ENCODE results near the gene PEAK3.
"Not testable (repeated sequence)": the region's sequence is repeated elsewhere in the genome, so short reads cannot be mapped to it uniquely, and the experiment has no call there.

Gene PEAK3

GRCh38 chr19:2288818-2289713 is 7.1 kb upstream of the PEAK3 start:
- DNase-seq (ENCODE audit: low read depth in 2 of 2): no peak

GRCh38 chr19:2288338-2288817 is 6.4 kb upstream of the PEAK3 start:
- no peak for DNase-seq (ENCODE audit: low read depth in 2 of 2)

- no peak for DNase-seq (ENCODE audit: low read depth in 2 of 2)
Observed at GRCh38 chr19:2287585-2288337, 5.8 kb upstream of the PEAK3 start.

GRCh38 chr19:2286402-2287140 is 4.6 kb upstream of the PEAK3 start:
- DNase-seq (ENCODE audit: low read depth in 2 of 2): no peak

- DNase-seq (ENCODE audit: low read depth in 2 of 2): no peak
Observed at GRCh38 chr19:2283835-2284507, 2.0 kb upstream of the PEAK3 start.

- no peak for DNase-seq (ENCODE audit: low read depth in 2 of 2)
Observed at GRCh38 chr19:2282862-2283237, 875 bp upstream of the PEAK3 start.

- DNase-seq (ENCODE audit: low read depth in 2 of 2): not testable (repeated sequence)
Observed at GRCh38 chr19:2281265-2282061, 512 bp downstream of the PEAK3 start.

GRCh38 chr19:2280633-2281264 is 1.2 kb downstream of the PEAK3 start:
- DNase-seq (ENCODE audit: low read depth in 2 of 2): no peak

GRCh38 chr19:2278459-2279158 is 3.4 kb downstream of the PEAK3 start:
- no peak for DNase-seq (ENCODE audit: low read depth in 2 of 2)

GRCh38 chr19:2277138-2277537 is 4.8 kb downstream of the PEAK3 start:
- no peak for DNase-seq (ENCODE audit: low read depth in 2 of 2)

GRCh38 chr19:2276429-2276986 is 5.5 kb downstream of the PEAK3 start:
- no peak for DNase-seq (ENCODE audit: low read depth in 2 of 2)

- no peak for DNase-seq (ENCODE audit: low read depth in 2 of 2)
Observed at GRCh38 chr19:2275588-2276428, 6.2 kb downstream of the PEAK3 start.

GRCh38 chr19:2274931-2275535 is 6.9 kb downstream of the PEAK3 start:
- no peak for DNase-seq (ENCODE audit: low read depth in 2 of 2)

GRCh38 chr19:2274185-2274711 is 7.7 kb downstream of the PEAK3 start:
- DNase-seq (ENCODE audit: low read depth in 2 of 2): no peak

- DNase-seq (ENCODE audit: low read depth in 2 of 2): peak; percentile 72 to 75
Observed at GRCh38 chr19:2273356-2274184, 8.4 kb downstream of the PEAK3 start.

GRCh38 chr19:2271234-2272103 is 10.5 kb downstream of the PEAK3 start:
- DNase-seq (ENCODE audit: low read depth in 2 of 2): no peak

All from stimulated activated CD4-positive, alpha-beta T cell treated with anti-CD3 and anti-CD28 coated beads, Interleukin-4, amount 100 ng/mL, for 48 hours (primary cell).